GM19099 (cell line): Measurements from ENCODE around the gene DMKN.

ENCODE experiments used
- POLR2A ChIP-seq: IDR thresholded peaks from 3 replicates; pipeline ENCODE4 v1.6.1; 2011; ENCODE audit warnings: low read depth; ENCODE audit not compliant: insufficient read length; ENCODE audit errors: extremely low read depth

DMKN gene

DNA sequence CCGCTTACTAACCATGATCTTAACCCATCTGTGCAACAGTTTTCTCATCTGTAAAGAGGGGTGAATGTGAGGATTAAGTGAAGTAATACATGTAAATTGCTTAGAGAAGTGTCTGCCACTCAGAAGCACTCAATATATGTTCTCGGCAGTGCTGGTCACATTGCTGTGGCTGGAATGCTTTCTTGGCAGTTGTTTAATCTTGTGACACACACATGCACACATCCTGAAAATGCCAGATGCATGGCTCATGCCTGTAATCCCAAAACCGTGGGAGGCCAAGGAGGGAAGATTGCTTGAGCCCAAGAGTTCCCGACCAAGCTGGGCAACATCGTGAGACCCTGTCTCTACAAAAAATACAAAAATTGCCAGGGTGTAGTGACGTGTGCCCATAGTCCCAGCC lies 4.9 kb upstream of the DMKN start:
- no peak for TF ChIP-seq POLR2A

DNA sequence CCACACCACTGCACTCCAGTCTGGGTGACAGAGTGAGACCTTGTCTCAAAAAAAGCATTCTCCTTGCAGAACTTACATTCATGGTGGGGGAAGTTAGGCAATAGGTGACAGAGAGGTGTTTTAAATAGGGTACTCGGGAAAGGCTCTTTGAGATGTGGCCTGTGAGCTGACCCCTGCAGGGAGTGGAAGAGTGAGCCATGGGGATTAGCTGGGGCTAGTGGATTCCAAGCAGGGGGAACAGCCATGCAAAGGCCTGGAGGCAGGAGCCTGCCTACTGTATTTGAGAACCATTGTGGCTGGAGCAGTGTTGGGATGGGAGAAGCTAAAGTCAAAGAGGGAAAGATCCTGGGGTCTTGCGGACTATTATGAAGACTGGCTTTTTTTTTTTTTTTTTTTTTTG lies 3.9 kb upstream of the DMKN start:
- no peak for TF ChIP-seq POLR2A

DNA sequence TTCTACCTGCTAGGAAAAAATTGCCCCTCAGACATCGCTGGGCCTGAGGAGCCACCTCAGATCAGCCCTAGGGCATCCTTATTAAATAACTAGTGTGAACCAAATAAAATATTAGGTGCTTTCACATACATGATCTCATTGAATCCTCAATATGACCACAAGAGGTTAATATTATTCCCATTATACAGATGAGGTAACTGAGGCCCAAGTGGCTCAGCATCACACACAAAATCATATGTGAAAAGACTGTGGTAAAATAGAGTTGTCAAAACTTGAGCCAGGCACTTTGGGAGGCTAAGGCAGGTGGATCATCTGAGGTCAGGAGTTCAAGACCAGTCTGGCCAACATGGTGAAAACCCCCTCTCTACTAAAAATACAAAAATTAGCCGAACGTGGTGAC lies 2.9 kb upstream of the DMKN start:
- no peak for TF ChIP-seq POLR2A

DNA sequence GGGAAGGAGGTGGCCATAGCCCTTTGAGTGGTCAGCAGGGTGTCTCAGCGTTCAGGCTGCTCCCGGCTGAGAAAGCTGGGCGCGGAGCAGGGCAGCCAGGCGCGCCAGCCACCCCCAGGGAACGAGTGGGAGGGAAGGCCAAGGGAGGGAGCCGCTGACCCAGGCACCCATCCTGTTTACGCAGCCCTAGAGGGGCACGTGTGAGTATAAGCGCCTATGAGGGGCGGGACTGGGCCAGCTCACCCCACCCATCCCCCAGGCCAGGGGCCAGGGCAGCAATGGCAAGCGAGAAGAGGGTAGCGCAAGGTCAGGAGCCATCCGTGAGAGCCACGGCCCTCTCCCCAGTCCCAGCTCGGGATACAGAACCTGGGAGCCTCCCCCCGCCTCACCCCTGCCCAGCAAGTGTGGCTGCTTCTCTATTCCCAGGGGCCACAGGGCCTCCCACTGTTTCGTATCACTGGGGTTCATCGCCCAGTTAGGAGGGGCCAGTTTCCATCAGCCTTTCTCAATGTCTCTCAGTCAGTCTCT lies 897 bp upstream of the DMKN start:
- no peak for TF ChIP-seq POLR2A

DNA sequence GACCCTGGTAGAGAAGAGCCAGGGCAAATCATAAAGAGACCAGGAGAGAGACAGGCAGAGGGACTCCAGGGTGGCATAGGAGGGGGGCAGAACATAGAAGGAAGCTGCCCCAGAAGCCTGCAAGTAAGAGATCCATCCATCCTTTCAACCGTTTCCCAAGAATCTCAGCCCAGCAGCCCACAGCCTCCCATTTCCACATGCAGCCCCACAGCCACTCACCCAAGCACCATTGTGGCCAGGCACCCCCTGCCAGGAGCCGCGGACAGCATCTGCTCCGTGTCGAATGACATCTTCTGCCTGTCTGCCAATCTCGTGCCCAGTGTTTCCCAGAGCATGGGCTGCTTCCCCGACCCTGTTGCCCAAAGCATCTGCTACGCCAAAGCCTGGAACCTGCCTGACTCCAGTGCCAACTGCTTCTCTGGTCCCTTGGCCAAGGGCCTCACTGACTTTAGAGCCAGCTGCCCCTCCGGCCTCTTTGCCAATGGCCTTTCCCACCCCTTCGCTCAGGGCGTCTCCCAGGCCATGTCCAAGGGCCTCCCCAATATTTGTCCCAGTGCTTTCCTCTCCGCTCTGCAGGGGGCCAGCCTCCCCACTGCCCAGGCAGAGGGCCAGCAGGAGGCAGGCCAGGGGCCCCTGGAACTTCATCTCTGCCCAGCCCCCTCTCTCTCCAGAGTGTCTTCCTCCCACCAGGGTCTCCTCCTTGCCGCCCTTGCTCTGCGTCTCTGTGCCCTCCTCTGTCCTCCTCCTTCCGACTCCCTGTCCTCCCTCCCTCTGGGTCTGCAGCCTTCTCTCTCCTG lies 420 bp downstream of the DMKN start:
- TF ChIP-seq POLR2A = no peak

DNA sequence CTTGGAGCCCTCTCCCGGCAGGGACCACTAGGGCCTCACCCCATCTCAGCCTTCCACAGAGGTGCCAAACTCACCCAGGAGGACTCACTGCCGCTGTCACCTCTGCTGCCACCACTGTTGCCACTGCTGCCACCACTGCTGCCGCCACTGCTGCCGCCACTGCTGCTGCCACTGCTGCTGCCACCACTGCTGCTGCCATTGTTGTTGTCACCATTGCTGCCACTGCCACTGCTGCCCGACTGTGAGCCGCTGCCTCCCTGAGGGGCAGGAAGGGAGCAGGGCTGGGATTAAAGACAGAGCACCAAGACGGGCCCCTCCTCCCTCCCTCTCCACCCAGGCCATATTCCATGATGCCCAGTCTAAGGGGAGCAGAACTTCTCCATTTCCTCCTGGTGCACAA lies 2.1 kb downstream of the DMKN start:
- no peak for TF ChIP-seq POLR2A

DNA sequence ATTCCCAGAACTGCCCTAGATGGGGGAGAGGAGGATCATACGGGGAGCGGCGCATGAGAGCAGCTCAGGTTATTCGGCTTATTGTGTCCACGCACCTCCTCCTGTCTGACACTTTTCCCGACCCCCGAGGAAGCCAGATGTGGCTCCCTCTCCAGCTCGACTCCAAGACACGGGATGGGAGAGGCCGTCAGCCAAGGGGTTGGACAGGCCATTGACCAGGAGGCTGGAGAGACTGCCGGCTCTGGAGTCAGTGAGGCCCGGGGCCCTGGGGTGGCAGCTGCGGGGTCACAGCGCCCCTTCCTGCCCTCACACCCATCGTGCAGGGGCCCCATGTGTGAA lies 2.9 kb downstream of the DMKN start:
- TF ChIP-seq POLR2A = no peak

DNA sequence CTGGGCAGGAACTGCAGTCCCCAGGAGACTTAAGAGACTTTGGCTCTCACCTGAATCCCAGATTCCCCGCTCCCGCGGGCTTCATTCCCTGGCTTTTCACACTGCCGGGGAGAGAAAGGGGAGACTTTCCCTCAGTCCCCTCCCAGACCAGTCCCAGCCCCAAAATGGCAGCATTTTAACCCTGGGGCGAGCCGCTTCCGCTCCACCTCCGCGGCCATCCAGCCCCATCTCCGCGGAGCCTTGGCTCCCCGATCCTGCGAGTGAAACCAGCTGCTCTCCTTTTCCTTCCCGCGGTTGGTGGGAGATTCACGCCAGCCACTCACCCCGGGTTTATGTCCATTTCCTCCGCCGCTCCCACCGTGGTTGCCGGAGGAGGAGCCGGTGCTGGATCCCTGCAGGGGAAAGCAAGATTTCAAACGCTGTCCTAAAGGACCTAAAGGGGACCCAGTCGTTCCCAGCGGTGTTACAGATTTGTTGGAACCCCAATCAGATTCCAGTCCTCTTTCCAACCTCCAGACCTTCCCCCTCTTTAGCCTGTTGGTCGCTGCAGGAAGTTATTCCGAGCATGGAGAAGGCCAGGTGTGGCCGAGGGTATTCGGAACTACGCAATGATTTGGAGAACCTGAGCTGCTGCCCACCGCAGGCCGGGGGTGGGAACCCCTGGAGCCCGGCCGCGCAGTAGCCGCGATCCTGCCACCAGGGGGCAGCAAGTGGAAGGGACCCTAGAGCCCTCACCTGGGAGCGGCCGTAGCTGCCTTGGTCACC lies 3.4 kb downstream of the DMKN start:
- no peak for TF ChIP-seq POLR2A

DNA sequence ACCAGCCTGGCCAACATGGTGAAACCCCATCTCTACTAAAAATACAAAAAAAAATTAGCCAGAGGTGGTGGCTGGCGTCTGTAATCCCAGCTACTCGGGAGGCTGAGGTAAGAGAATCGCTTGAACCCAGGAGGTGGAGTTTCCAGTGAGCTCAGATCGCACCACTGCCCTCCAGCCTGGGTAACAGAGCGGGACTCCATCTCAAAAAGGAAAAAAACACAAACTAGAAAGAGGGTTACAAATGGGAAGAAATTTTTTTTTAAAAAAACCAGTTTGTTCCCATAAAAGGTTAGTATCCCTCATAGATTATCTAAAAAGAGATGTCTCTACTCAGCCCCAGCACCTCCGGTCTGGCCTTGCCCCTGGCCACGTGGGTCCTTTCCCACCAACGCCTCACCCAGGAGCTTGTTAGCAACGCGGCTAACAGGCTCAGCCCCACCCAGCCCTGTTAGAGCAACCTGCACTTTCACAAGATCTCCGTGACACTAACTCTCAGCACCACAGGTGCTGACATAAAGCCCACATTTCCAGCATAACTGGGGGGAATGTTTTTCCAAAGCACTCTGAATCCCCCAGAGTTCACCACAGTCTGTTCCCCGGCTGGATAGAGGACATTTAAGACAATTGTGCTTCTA lies 4.3 kb downstream of the DMKN start:
- no peak for TF ChIP-seq POLR2A

DNA sequence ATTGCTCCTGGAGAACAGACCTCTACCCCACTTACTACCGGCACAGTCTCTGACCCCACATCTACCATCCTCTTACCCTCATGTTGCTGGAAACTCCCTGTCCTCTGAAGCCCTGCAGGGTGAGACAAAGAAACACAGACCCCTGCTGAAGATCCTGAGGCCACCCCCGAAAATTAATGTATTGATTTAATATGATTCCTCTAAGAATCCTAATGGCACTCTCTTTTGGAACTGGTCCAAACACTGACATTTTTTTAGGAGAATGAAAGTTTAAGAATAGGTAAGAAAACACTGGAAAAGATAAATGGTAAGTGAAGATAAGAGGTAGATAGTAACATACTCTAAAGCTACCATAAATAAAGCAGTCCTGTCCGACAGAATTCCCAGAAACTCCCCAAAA lies 5.3 kb downstream of the DMKN start:
- no peak for TF ChIP-seq POLR2A

DNA sequence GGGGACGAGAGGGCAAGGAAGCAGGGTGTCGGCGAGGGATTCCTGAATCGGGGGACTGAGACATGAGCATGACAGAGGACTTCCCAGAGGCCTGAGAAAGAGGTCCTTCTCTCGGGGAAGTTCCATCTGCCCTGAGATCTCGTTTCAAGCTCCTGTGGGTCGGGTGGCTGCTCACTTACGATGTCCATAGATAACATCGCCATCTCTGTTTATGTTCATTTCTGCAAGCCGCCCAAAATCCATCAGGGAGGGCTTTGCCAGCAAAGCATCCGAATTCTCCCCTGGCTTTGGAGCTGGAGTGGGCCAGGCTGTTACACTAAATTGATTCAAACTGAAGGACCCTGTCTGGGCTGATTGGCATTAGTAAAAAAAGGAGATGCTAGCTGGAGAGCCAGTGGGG lies 5.9 kb downstream of the DMKN start:
- no peak for TF ChIP-seq POLR2A

DNA sequence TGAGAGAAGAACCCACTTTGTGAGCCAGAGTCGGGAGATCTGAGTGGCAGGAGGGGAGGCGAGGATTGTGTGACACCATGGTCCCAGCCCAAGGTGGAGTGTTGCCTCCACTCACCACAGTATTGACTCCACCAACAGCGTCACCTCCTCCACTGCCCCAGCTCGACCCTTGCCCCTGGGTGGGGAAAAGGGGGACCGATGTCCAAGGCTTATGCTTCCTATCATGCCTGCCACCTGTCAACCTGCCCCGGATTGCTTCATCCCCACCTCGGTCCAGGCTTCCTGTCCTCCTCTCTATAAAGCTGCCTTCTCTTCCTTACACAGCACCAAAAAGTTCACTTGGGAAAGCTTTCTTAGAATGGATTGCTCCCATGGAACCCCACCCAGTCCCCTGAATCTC lies 7.4 kb downstream of the DMKN start:
- no peak for TF ChIP-seq POLR2A

DNA sequence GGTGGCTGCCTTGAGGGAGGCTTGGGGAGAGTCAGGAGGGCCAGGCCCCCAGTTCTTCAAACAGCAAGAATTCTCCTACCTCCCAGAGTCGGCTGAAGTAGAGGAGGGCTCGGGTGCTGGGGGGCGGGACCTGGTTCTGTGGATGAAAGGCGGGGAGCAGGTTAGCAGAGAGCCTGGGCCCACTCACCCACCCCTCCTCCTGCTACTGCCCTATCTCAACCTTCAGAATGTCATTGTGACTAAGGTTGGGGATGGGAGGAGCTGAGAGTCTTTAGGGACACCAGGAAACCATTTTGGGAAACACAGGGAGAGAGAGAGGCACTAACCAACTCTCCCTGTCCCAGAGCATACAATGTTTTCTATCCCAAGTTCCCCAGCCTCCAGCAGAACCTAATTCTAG lies 10.7 kb downstream of the DMKN start:
- no peak for TF ChIP-seq POLR2A

DNA sequence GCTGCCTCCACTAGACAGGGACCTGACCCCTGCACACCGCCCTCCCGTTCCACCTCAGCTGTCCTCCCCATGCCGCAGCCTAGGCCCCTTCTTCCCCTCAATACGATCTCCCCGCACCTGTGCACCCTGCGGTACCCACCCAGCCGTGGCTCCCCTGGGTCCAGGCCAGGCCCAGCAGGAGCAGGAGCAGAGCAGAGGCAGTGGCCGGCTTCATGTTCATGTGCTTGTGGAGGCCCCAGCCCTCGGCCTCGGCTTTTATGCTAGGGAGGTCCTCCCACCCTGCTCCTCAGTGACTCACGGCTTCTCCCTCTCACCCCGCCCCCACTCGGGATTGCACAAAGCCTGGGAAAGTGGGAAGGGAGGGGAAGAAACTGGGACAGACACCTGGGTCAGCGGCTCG lies 11.8 kb downstream of the DMKN start:
- no peak for TF ChIP-seq POLR2A

DNA sequence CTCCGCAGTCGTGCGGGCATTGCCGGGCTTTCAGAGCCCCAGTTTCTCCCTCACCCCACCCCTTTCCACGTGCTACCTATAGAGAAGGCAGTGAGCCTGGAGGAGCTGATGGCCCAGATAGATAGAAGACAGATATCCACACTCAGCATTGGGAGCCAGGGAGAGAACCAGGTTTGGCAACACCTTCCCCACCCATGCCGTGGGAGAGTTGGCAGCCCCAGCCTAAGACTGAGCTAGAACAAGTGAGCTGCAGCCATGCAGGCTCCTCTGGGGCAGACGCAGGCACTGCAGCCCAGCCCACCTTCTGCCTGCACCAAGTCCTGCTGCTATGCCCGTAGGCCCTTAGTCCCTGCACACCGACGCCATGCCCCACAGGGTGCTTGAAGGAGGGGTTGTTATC lies 12.8 kb downstream of the DMKN start:
- no peak for TF ChIP-seq POLR2A
